HUES6 (cell line): ENCODE measurements around the gene ACACA.

ENCODE experiments used
- H3K27ac ChIP-seq: 2 replicates; pipeline ENCODE4 v1.7.0; 2013; ENCODE audit warnings: low read depth, mild to moderate bottlenecking, low read length, inconsistent platforms
- H3K27me3 ChIP-seq: 2 replicates; pipeline ENCODE4 v1.6.1; 2013; ENCODE audit warnings: low read length; ENCODE audit not compliant: control insufficient read depth, insufficient read depth
- H3K36me3 ChIP-seq: 2 replicates; pipeline ENCODE4 v1.6.1; 2013; ENCODE audit warnings: low read length; ENCODE audit not compliant: control insufficient read depth, insufficient read depth
- H3K4me1 ChIP-seq: 2 replicates; pipeline ENCODE4 v1.6.1; 2013; ENCODE audit warnings: low read length; ENCODE audit not compliant: control insufficient read depth, insufficient read depth
- H3K4me3 ChIP-seq: 2 replicates; pipeline ENCODE4 v1.5.1; 2013; ENCODE audit warnings: low read depth, low read length
- H3K9ac ChIP-seq: one replicate; pipeline ENCODE4 v1.6.1; 2013; ENCODE audit warnings: mild to moderate bottlenecking, low read length
- H3K9me3 ChIP-seq: 2 replicates; pipeline ENCODE4 v1.6.1; 2013; ENCODE audit warnings: low read depth, low read length; ENCODE audit not compliant: control insufficient read depth, insufficient read depth

The ACACA gene

DNA sequence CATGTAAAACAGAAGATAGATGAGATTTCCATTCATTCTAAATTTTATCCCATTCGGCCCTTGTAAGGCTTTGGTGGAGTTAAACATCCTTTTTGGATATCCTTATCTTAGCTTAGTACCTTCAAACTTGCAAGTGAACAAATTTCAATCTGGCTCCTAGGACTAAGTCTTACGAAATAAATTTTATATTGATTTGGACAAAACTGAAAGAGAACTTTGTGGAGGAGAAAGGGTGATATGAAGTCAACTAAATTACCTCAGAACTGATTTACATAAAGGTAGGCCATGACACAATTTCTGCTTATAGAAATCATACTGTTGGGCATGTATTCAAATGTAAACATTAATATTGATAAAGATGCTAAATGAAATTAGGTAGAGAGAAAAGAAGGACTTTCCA is 206.1 kb downstream of the ACACA start:
- Histone ChIP-seq H3K36me3 (peaks cover 47% of the 10 kb centered on the region), H3K9me3 (no peaks in the 10 kb centered on the region), H3K27me3 (no peaks in the 10 kb centered on the region)

DNA sequence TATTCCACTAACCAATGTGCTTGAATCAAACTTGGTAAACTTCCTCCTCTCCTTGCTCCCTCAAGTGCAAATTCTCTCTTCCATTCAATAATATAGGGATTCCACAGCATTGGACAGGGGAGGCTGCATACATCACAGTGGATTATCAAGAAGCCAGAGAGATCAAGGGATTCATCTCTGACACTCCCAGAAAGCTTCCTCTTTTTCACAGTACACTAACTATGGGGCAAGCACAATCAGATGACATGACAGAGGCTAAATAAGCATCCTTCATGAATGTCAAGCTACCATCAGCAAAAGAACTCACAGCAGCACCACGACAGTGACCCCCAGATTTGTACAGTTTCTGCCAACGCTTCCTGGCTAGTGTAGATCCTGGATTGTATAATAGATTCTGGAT is 209.3 kb downstream of the ACACA start:
- Histone ChIP-seq H3K27me3 (no peaks in the 10 kb centered on the region), H3K4me1 (peaks cover under 1% of the 10 kb centered on the region; the same call in 1 of the 2 replicates), H3K36me3 (peaks cover 28% of the 10 kb centered on the region), H3K4me3 (no peak overlapping the region), H3K27ac (no peak overlapping the region), H3K9ac (no peak overlapping the region), H3K9me3 (no peaks in the 10 kb centered on the region)

More for the DNA sequence above, 206.1 kb downstream of the ACACA start:
- H3K9ac ChIP-seq: no peak overlapping the region
- H3K4me3 ChIP-seq: no peak overlapping the region
- no peak overlapping the region for H3K27ac ChIP-seq
- H3K4me1 ChIP-seq: no peaks in the 10 kb centered on the region

DNA sequence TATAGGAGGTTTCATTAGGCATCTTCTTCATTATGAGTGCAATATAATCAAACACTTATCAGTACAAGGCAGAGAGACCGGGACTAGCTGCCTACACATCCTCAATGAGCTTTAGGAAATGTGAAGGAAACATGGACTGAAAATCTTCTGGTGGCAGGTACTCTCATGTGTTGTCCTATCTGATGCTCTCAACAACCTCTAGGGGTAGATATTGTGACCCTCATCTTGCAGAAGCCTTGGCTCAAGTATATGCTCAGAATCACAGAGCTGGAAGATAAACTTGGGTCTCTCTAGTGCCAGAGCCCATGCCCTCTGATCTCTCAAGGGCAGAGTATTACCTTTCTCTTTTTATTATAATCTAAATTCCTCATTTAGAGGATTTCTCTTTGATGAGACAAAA is 212.4 kb downstream of the ACACA start:
- H3K4me1 ChIP-seq: peaks cover 5% of the 10 kb centered on the region; the same call in 1 of the 2 replicates
- peaks cover 33% of the 10 kb centered on the region for H3K36me3 ChIP-seq
- H3K4me3 ChIP-seq: no peak overlapping the region
- no peaks in the 10 kb centered on the region for H3K27me3 ChIP-seq
- H3K27ac ChIP-seq: no peak overlapping the region
- no peaks in the 10 kb centered on the region for H3K9me3 ChIP-seq
- H3K9ac ChIP-seq: no peak overlapping the region

- no peak overlapping the region for H3K4me3 ChIP-seq
- no peaks in the 10 kb centered on the region for H3K9me3 ChIP-seq
- H3K4me1 ChIP-seq: peaks cover 5% of the 10 kb centered on the region; the same call in 1 of the 2 replicates
- no peak overlapping the region for H3K9ac ChIP-seq
- H3K36me3 ChIP-seq: peaks cover 62% of the 10 kb centered on the region
- no peaks in the 10 kb centered on the region for H3K27me3 ChIP-seq
- no peak overlapping the region for H3K27ac ChIP-seq
Observed at GRCh38 chr17:37191219-37191618, 215.4 kb downstream of the ACACA start.

DNA sequence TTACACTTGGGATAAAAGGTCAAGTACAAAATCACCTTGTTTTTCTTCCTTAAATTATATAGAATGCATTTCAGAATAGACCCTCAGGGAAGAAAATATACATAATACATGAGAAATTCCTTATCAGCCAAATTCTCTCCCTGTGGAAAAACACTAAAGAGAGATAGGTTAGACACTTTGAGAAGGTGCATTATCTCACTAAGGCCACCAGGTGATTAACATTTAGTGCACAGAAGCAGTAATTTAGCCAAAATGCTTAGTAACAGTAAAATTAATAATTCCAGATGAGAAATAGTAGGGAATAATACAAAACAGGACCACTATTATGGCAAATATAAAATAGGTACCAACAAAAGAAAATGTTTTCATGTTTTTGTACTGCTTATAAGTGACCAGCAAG is 216.1 kb downstream of the ACACA start:
- H3K9ac ChIP-seq: no peak overlapping the region
- peaks cover 5% of the 10 kb centered on the region; the same call in 1 of the 2 replicates for H3K4me1 ChIP-seq
- H3K27me3 ChIP-seq: no peaks in the 10 kb centered on the region
- peaks cover 65% of the 10 kb centered on the region for H3K36me3 ChIP-seq
- no peak overlapping the region for H3K4me3 ChIP-seq
- H3K27ac ChIP-seq: no peak overlapping the region
- H3K9me3 ChIP-seq: no peaks in the 10 kb centered on the region

DNA sequence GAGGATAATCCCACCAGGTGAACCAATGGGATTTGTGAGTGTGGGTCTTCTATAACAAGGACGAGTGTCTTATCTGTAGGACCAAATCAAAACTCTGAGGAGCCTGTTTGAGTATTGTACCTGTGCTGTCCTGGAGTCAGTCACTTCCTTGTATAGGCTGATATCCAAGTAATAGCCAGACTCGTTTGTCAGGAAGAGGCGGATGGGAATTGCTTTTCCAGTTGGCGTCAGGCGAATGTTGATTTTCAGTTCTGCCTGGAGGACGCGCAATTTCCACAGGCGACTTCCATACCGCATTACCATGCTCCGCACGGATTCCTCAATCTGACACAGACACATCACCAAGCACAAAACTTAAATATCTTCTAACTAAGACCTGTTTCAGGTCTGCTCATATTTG is 218.5 kb downstream of the ACACA start:
- Histone ChIP-seq H3K9ac (no peak overlapping the region), H3K27me3 (no peaks in the 10 kb centered on the region), H3K27ac (no peak overlapping the region), H3K4me3 (no peak overlapping the region), H3K4me1 (peaks cover 7% of the 10 kb centered on the region), H3K9me3 (no peaks in the 10 kb centered on the region), H3K36me3 (peaks cover 70% of the 10 kb centered on the region)

GRCh38 chr17:37187262-37187661 is 219.4 kb downstream of the ACACA start:
- Histone ChIP-seq H3K36me3 (peaks cover 73% of the 10 kb centered on the region), H3K27me3 (no peaks in the 10 kb centered on the region), H3K9ac (no peak overlapping the region), H3K4me1 (peaks cover 9% of the 10 kb centered on the region), H3K4me3 (no peak overlapping the region), H3K27ac (no peak overlapping the region), H3K9me3 (no peaks in the 10 kb centered on the region)

DNA sequence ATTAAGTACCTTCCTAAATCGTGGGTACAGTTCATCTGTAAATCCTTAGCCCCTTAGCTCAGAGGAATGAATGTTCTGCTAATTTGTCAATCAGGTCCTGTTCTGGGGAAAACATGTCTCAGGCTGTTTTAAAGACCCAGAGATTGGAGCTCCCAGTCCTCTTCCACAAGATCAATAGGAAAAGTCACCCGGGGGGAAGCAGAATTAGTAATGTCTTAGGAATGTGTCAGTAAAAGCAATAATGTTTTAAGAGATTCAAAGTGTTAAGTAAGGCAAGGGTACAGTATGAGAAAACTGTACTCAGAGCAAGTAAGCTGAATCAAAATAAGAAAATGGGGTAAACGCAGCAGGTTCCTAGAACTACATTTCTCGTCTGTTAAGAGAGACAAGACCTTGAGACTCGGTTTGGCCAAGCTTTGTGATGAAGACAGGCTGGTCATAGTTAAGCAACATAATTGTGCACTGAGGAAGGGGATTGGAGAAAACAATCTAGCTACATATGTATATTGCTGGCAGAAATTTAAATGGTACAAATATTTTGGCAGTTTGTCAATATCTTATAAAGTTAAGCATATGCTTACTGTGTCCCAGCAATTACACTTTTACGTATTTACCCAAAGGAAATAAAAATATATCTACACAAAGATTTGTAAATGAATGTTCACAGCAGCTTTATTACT is 223.7 kb downstream of the ACACA start:
- Histone ChIP-seq H3K27me3 (no peaks in the 10 kb centered on the region), H3K4me1 (peaks cover 5% of the 10 kb centered on the region), H3K9ac (no peak overlapping the region), H3K27ac (peak overlapping the region; percentile 47; the same call in 1 of the 2 replicates), H3K36me3 (peaks cover 65% of the 10 kb centered on the region), H3K9me3 (no peaks in the 10 kb centered on the region), H3K4me3 (no peak overlapping the region)

DNA sequence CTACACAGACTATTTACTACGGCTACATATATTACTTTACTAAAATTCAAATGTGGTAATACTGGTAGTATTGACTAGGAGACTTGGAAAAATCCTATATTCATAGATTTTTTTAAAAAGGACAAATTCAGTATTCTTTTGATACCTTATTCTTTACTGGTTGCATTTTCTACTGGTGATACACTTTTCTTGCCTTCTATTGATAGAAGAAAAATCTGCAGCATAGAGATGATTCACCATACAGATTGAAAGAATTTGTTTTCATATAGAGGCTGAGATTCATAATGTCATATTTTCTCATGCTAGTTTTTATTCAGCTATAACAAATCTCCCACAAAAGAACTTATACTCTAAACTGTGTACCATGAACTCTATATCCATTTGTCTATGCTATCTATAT is 226.3 kb downstream of the ACACA start:
- peaks cover 62% of the 10 kb centered on the region for H3K36me3 ChIP-seq
- peaks cover 5% of the 10 kb centered on the region for H3K4me1 ChIP-seq
- no peaks in the 10 kb centered on the region for H3K27me3 ChIP-seq
- H3K4me3 ChIP-seq: no peak overlapping the region
- H3K27ac ChIP-seq: no peak overlapping the region
- H3K9me3 ChIP-seq: no peaks in the 10 kb centered on the region
- H3K9ac ChIP-seq: no peak overlapping the region

GRCh38 chr17:37179893-37180292 is 226.7 kb downstream of the ACACA start:
- H3K36me3 ChIP-seq: peaks cover 61% of the 10 kb centered on the region
- peaks cover 5% of the 10 kb centered on the region for H3K4me1 ChIP-seq
- no peak overlapping the region for H3K4me3 ChIP-seq
- H3K27ac ChIP-seq: no peak overlapping the region
- no peak overlapping the region for H3K9ac ChIP-seq
- H3K27me3 ChIP-seq: no peaks in the 10 kb centered on the region
- H3K9me3 ChIP-seq: no peaks in the 10 kb centered on the region

DNA sequence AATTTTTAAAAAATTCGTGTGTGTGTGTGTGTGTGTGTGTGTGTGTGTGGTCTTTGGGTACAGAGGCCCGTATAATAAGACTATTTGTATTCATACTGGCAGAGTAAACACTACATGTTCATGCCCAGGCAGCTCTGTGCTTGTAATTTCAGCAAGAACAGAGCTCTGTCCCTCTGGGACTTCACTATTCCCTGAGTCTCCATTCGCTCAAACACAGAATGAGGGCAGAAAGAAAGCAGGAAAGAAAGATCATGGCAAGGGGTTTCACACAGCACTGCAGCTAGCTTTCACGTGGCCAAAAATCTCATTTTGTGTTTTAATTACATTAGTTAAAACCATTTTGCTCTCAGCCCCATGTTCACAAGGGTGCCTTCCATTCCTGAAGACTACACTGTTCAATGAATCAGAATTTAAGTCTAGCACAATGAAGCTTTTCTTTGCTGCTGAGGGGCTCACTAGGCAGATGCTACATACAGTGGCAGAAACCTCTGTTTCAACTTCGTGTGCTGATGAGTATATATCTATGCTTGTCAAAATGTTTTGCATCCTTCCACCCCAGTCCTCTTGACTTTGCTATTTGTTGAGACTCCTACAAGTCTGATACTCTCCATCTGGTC is 229.3 kb downstream of the ACACA start:
- H3K4me3 ChIP-seq: no peak overlapping the region
- no peaks in the 10 kb centered on the region for H3K27me3 ChIP-seq
- H3K9ac ChIP-seq: no peak overlapping the region
- H3K4me1 ChIP-seq: peaks cover 8% of the 10 kb centered on the region; the same call in 1 of the 2 replicates
- no peak overlapping the region for H3K27ac ChIP-seq
- H3K36me3 ChIP-seq: peaks cover 53% of the 10 kb centered on the region
- H3K9me3 ChIP-seq: no peaks in the 10 kb centered on the region
